IMR-90 (cell line): ENCODE data around the gene TCF7L1. TPM values are rescaled to one million over a fixed set of nuclear protein-coding genes. Genes with fewer than 3 reads are reported as not detected.

Source experiments
- ATAC-seq: fragments of 200-7000 bp; cut with Tn5 transposase; 2 replicates; pipeline ENCODE4 v1.9.1; 2020; ENCODE audit warnings: low read depth, mild to moderate bottlenecking, moderate library complexity
- BruUV-seq: library from RNA; stranded (reverse); fragments of 400-500 nt; replicated peaks from 2 replicates; lab custom pipeline; 2021; lab: Mats Ljungman, UMichigan
- CTCF ChIA-PET: fragments of 300-600 bp; formaldehyde crosslinking; extraction: SDS; loops from one replicate; lab custom pipeline; 2021; ENCODE audit warnings: antibody characterized with exemption; lab: Yijun Ruan, JAX
- POLR2A ChIA-PET: fragments of 300-600 bp; sonication (Branson Sonifier 250); formaldehyde crosslinking; loops from one replicate; lab custom pipeline; 2022; ENCODE audit warnings: antibody characterized with exemption; ENCODE audit not compliant: unreplicated experiment; lab: Charles Lee
- DNase-seq: peaks from one replicate; pipeline ENCODE4 v3.0.0; 2013
- H2AFZ ChIP-seq: replicated peaks from 2 replicates; pipeline ENCODE3; 2013; ENCODE audit warnings: low read length, mild to moderate bottlenecking; ENCODE audit not compliant: poor library complexity
- H2AK5ac ChIP-seq: 2 replicates; pipeline ENCODE4 v1.6.1; 2013; ENCODE audit warnings: low read depth, low read length, inconsistent platforms
- H2AK9ac ChIP-seq: replicated peaks from 2 replicates; pipeline ENCODE3; 2013; ENCODE audit warnings: mild to moderate bottlenecking, low read depth, low read length, moderate library complexity; ENCODE audit not compliant: poor library complexity
- H2BK120ac ChIP-seq: 2 replicates; pipeline ENCODE4 v1.6.1; 2013; ENCODE audit warnings: low read depth, low read length, inconsistent platforms
- H2BK15ac ChIP-seq: 3 replicates; pipeline ENCODE4 v1.6.1; 2013; ENCODE audit warnings: low read depth, low read length, inconsistent platforms
- H2BK20ac ChIP-seq: 2 replicates; pipeline ENCODE4 v1.6.1; 2013; ENCODE audit warnings: low read depth, mild to moderate bottlenecking, inconsistent platforms, low read length, moderate library complexity
- H2BK5ac ChIP-seq: 2 replicates; pipeline ENCODE4 v1.6.1; 2013; ENCODE audit warnings: mild to moderate bottlenecking, low read depth, low read length, inconsistent platforms; ENCODE audit not compliant: poor library complexity, severe bottlenecking
- H3K14ac ChIP-seq: replicated peaks from 2 replicates; pipeline ENCODE4 v1.6.1; 2013; ENCODE audit warnings: low read depth, low read length, inconsistent platforms
- H3K18ac ChIP-seq: 2 replicates; pipeline ENCODE4 v1.6.1; 2013; ENCODE audit warnings: low read depth, low read length, control low read depth
- H3K23ac ChIP-seq: 2 replicates; pipeline ENCODE4 v1.6.1; 2013; ENCODE audit warnings: low read depth, low read length, inconsistent platforms
- H3K27ac ChIP-seq: 2 replicates; pipeline ENCODE4 v1.5.1; 2013; ENCODE audit warnings: mild to moderate bottlenecking, control low read depth, low read length; ENCODE audit not compliant: insufficient read depth
- H3K27me3 ChIP-seq: 2 replicates; pipeline ENCODE4 v1.6.1; 2013; ENCODE audit warnings: low read length; ENCODE audit not compliant: control insufficient read depth, insufficient read depth
- H3K36me3 ChIP-seq: 2 replicates; pipeline ENCODE4 v1.6.1; 2013; ENCODE audit warnings: low read length, mixed read lengths; ENCODE audit not compliant: control insufficient read depth, insufficient read depth
- H3K4ac ChIP-seq: 2 replicates; pipeline ENCODE4 v1.6.1; 2013; ENCODE audit warnings: low read depth, low read length, inconsistent platforms
- H3K4me1 ChIP-seq: 2 replicates; pipeline ENCODE4 v1.6.1; 2013; ENCODE audit warnings: low read length, mixed read lengths; ENCODE audit not compliant: control insufficient read depth, insufficient read depth
- H3K4me2 ChIP-seq: 2 replicates; pipeline ENCODE4 v1.6.1; 2013; ENCODE audit warnings: low read depth, mild to moderate bottlenecking, control low read depth, low read length, moderate library complexity
- H3K4me3 ChIP-seq: 2 replicates; pipeline ENCODE4 v1.5.1; 2013; ENCODE audit warnings: low read depth, mild to moderate bottlenecking, control low read depth, low read length, moderate library complexity; ENCODE audit not compliant: insufficient read depth
- H3K56ac ChIP-seq: 2 replicates; pipeline ENCODE4 v1.6.1; 2013; ENCODE audit warnings: low read length, inconsistent platforms; ENCODE audit not compliant: insufficient read depth; ENCODE audit errors: extremely low read depth
- H3K79me1 ChIP-seq, 2 experiments: 2 replicates each; pipeline ENCODE4 v1.6.1; 2013; ENCODE audit warnings: low read length in 2 of 2, inconsistent platforms in 1 of 2, low read depth in 1 of 2
- H3K9ac ChIP-seq: 2 replicates; pipeline ENCODE4 v1.6.1; 2013; ENCODE audit warnings: low read depth, low read length, control low read depth
- H3K9me1 ChIP-seq: 2 replicates; pipeline ENCODE4 v1.6.1; 2013; ENCODE audit warnings: low read length, inconsistent platforms; ENCODE audit not compliant: insufficient read depth
- H3K9me3 ChIP-seq: 2 replicates; pipeline ENCODE4 v1.6.1; 2013; ENCODE audit warnings: low read length; ENCODE audit not compliant: control insufficient read depth, insufficient read depth
- H4K20me1 ChIP-seq: 2 replicates; pipeline ENCODE4 v1.6.1; 2013; ENCODE audit warnings: low read length, inconsistent platforms; ENCODE audit not compliant: insufficient read depth
- H4K5ac ChIP-seq: 2 replicates; pipeline ENCODE4 v1.6.1; 2013; ENCODE audit warnings: mild to moderate bottlenecking, low read depth, low read length, control low read depth
- H4K8ac ChIP-seq, 2 experiments: 2 replicates each; pipeline ENCODE4 v1.6.1; 2013; ENCODE audit warnings: low read depth in 2 of 2, low read length in 2 of 2, control low read depth in 1 of 2, inconsistent platforms in 1 of 2
- H4K91ac ChIP-seq: 2 replicates; pipeline ENCODE4 v1.6.1; 2013; ENCODE audit warnings: low read depth, low read length, inconsistent platforms; ENCODE audit not compliant: insufficient read depth
- CHD1 ChIP-seq: IDR thresholded peaks from 2 replicates; pipeline ENCODE4 v1.6.1; 2012; ENCODE audit warnings: low read depth, low read length, improper control_type of control experiment
- ELK1 ChIP-seq: fragments of 150-350 bp; IDR thresholded peaks from 2 replicates; pipeline ENCODE4 v1.6.1; 2016; ENCODE audit warnings: low read depth, mild to moderate bottlenecking, low read length, moderate library complexity, borderline replicate concordance
- RAD21 ChIP-seq: IDR thresholded peaks from 2 replicates; pipeline ENCODE4 v1.6.1; 2012; ENCODE audit warnings: low read length, improper control_type of control experiment
- RCOR1 ChIP-seq: IDR thresholded peaks from 2 replicates; pipeline ENCODE4 v1.6.1; 2012; ENCODE audit warnings: mild to moderate bottlenecking, low read length, improper control_type of control experiment; ENCODE audit not compliant: insufficient replicate concordance
- RFX5 ChIP-seq: IDR thresholded peaks from 2 replicates; pipeline ENCODE4 v1.8.0; 2012; ENCODE audit warnings: low read depth, mild to moderate bottlenecking, low read length, moderate library complexity
- SMC3 ChIP-seq: fragments of 150-350 bp; IDR thresholded peaks from 2 replicates; pipeline ENCODE4 v1.6.1; 2016; ENCODE audit warnings: low read depth, mild to moderate bottlenecking, antibody characterized with exemption, low read length, moderate library complexity
- WGBS, 2 experiments: methylation state at CpG; one replicate each; pipeline versions ENCODE4 v1.1.5 to v1.1.7; 2013; ENCODE audit warnings: missing lambda C conversion rate in 2 of 2; ENCODE audit not compliant: insufficient read length in 1 of 2; ENCODE audit errors: extremely low coverage in 2 of 2; 5-methylcytosine and 5-hydroxymethylcytosine counted together
- dilution Hi-C: fragments of 300-500 bp; cut with HindIII; formaldehyde crosslinking; loops from one replicate; pipeline ENCODE4 v1.14.3; 2018; ENCODE audit warnings: low sequenced_read_pairs; ENCODE audit not compliant: unreplicated experiment
- in situ Hi-C: fragments of 300-500 bp; cut with MboI; formaldehyde crosslinking; loops from 3 replicates; pipeline ENCODE4 v1.14.3; 2019; ENCODE audit warnings: low sequenced_read_pairs, inconsistent platforms, mixed read lengths
- intact Hi-C: fragments of 100-400 bp; cut with micrococcal nuclease; formaldehyde crosslinking; loops from 2 replicates; pipeline ENCODE4 v1.10.0; 2022
- polyA plus RNA-seq, 3 experiments: library from polyadenylated mRNA; depleted of rRNA; stranded (reverse); fragments of >200 nt; gene quantifications; 2 replicates each; pipeline ENCODE4 v1.2.3, GENCODE V29; 2012; ENCODE audit warnings: low replicate concordance in 1 of 3
- total RNA-seq: library from RNA; depleted of rRNA; stranded (reverse); fragments of >200 nt; gene quantifications from 2 replicates; pipeline ENCODE4 v1.2.3, GENCODE V29; 2012

TCF7L1 gene
- total and polyA plus RNA-seq, 2 of the 4 experiments (the other 2 are of a cell fraction): 0.72 to 11.1 TPM

- POLR2A ChIA-PET: no interaction called here
- CTCF ChIA-PET: no interaction called here
- dilution Hi-C loops: no loop called here
Measured at GRCh38 chr2:85244828-85245227, 111.6 kb downstream of the TCF7L1 start.

More at GRCh38 chr2:85244828-85245227, 111.6 kb downstream of the TCF7L1 start:
- no peak overlapping the region for H4K91ac ChIP-seq
- peaks cover 16% of the 10 kb centered on the region for H3K4me1 ChIP-seq
- no peak overlapping the region for H4K8ac ChIP-seq
- DNase-seq: no peak
- no peak overlapping the region for H2AK5ac ChIP-seq
- H3K27me3 ChIP-seq: no peaks in the 10 kb centered on the region
- no peak overlapping the region for H2BK15ac ChIP-seq
- H2BK5ac ChIP-seq: no peak overlapping the region
- H3K9ac ChIP-seq: no peak overlapping the region
- TF ChIP-seq RAD21 (no peak), ELK1 (no peak), RFX5 (no peak), CHD1 (no peak), RCOR1 (no peak), SMC3 (no peak)
- H2BK20ac ChIP-seq: no peak overlapping the region
- no peak overlapping the region for H2AFZ ChIP-seq
- peaks cover 45 to 77% of the 10 kb centered on the region in 2 experiments for H3K79me1 ChIP-seq
- no peaks in the 10 kb centered on the region; the same call in 1 of the 2 replicates for H3K36me3 ChIP-seq
- 100% methylated on average over 1 of the region's 7 CpGs; no CpG with 5 or more reads in 1 of the 2 experiments for WGBS, 2 experiments
- in situ Hi-C loops: no loop called here
- no peaks in the 10 kb centered on the region for H3K9me3 ChIP-seq
- no peak overlapping the region for H3K18ac ChIP-seq
- H3K14ac ChIP-seq: no peak overlapping the region
- BruUV-seq: no TSS peak
- no peak overlapping the region for H3K23ac ChIP-seq
- no peak overlapping the region for H4K5ac ChIP-seq
- no peak overlapping the region for H3K4me3 ChIP-seq
- no peak overlapping the region for H2AK9ac ChIP-seq
- no peak overlapping the region for H3K27ac ChIP-seq
- H2BK120ac ChIP-seq: no peak overlapping the region
- intact Hi-C loops: no loop called here
- H3K4ac ChIP-seq: no peak overlapping the region
- ATAC-seq: no peak
- no peak overlapping the region for H3K4me2 ChIP-seq
- peaks cover 35% of the 10 kb centered on the region for H4K20me1 ChIP-seq
- peaks cover 19% of the 10 kb centered on the region for H3K9me1 ChIP-seq
- H3K56ac ChIP-seq: no peak overlapping the region
